GM21619 (cell line): ENCODE measurements around the gene GSTM1.

Source experiments
- ATAC-seq: cut with Tn5 transposase; IDR thresholded peaks from one replicate; pipeline ENCODE4 v1.9.1; 2021; ENCODE audit not compliant: unreplicated experiment

The GSTM1 gene

GRCh38 chr1:109687641-109688499 lies at the start of gene GSTM1:
GSTM1 (plus strand) TSS chr1:109687817; CDS start chr1:109687874, 57 bp downstream.
- no peak for ATAC-seq

- no peak for ATAC-seq
Observed at GRCh38 chr1:109639063-109639840, 48.4 kb upstream of the GSTM1 start.

- ATAC-seq = no peak
Observed at GRCh38 chr1:109639841-109640184, 47.8 kb upstream of the GSTM1 start.

GRCh38 chr1:109640285-109640865 lies 47.2 kb upstream of the GSTM1 start:
- ATAC-seq = peak; percentile 49

- no peak for ATAC-seq
Observed at GRCh38 chr1:109641078-109641740, 46.4 kb upstream of the GSTM1 start.

GRCh38 chr1:109641861-109642260 lies 45.8 kb upstream of the GSTM1 start:
- no peak for ATAC-seq

GRCh38 chr1:109642626-109643025 lies 45.0 kb upstream of the GSTM1 start:
- no peak for ATAC-seq

- peak; percentile 86 for ATAC-seq
Observed at GRCh38 chr1:109643385-109644230, 44.0 kb upstream of the GSTM1 start.

GRCh38 chr1:109644670-109645069 lies 42.9 kb upstream of the GSTM1 start:
- no peak for ATAC-seq

- no peak for ATAC-seq
Observed at GRCh38 chr1:109649491-109649914, 38.1 kb upstream of the GSTM1 start.

GRCh38 chr1:109650609-109651008 lies 37.0 kb upstream of the GSTM1 start:
- ATAC-seq = no peak

GRCh38 chr1:109652402-109652801 lies 35.2 kb upstream of the GSTM1 start:
- no peak for ATAC-seq

GRCh38 chr1:109653306-109653705 lies 34.3 kb upstream of the GSTM1 start:
- ATAC-seq = no peak

GRCh38 chr1:109654519-109654918 lies 33.1 kb upstream of the GSTM1 start:
- no peak for ATAC-seq

GRCh38 chr1:109655615-109656519 lies 31.8 kb upstream of the GSTM1 start, which contains the start of gene GSTM4:
GSTM4 (plus strand) TSS chr1:109656099; CDS start chr1:109656390, 291 bp downstream.
- peak; percentile 88 for ATAC-seq

GRCh38 chr1:109657395-109657794 lies 30.2 kb upstream of the GSTM1 start:
- ATAC-seq = no peak

GRCh38 chr1:109657970-109658369 lies 29.6 kb upstream of the GSTM1 start:
- no peak for ATAC-seq

- ATAC-seq = no peak
Observed at GRCh38 chr1:109658533-109659042, 29.0 kb upstream of the GSTM1 start.

GRCh38 chr1:109659145-109659544 lies 28.5 kb upstream of the GSTM1 start:
- no peak for ATAC-seq
